ENCODE data around the gene MLLT10. TPM values are rescaled to one million over a fixed set of nuclear protein-coding genes. Genes with fewer than 3 reads are reported as not detected.

The MLLT10 gene
- total and polyA plus RNA-seq, 4 donors = 20.6 to 97.8 (median 35.7) TPM

- no peak overlapping the region for H3K27ac ChIP-seq (ENCODE audit: low read depth in 1 of 2, low read length in 1 of 2)
Measured at GRCh38 chr10:21492421-21492820, 41.6 kb upstream of the MLLT10 start.

GRCh38 chr10:21493784-21494183 lies 40.2 kb upstream of the MLLT10 start:
- no peak for DNase-seq
- no peak for TF ChIP-seq CTCF (IDR thresholded peaks at IDR 0.05; ENCODE audit: control extremely low read depth, extremely low read depth)
- Histone ChIP-seq H3K27me3 (ENCODE audit: control insufficient read depth in 3 of 3, insufficient read depth in 3 of 3, low read length in 2 of 3) (no peaks in the 10 kb centered on the region), H3K9me3 (ENCODE audit: control insufficient read depth in 4 of 4, insufficient read depth in 3 of 4, low read length in 3 of 4) (no peaks in the 10 kb centered on the region), H3K36me3 (ENCODE audit: control insufficient read depth in 4 of 4, insufficient read depth in 4 of 4, low read length in 4 of 4) (no peaks in the 10 kb centered on the region), H3K4me3 (no peak overlapping the region), H3K9ac (ENCODE audit: insufficient read depth in 1 of 2, low read length in 2 of 2) (peak overlapping the region in 1 of 2 donors; percentile 50), H3K27ac (ENCODE audit: low read depth in 1 of 2, low read length in 1 of 2) (peak overlapping the region; percentile 25 to 45), H3K4me1 (ENCODE audit: control insufficient read depth in 5 of 5, insufficient read depth in 5 of 5, low read length in 5 of 5) (peaks cover 0 to 12% (median 3%) of the 10 kb centered on the region in 5 donors)
- no peak for ATAC-seq (ENCODE audit: insufficient read depth, low FRiP score)
- 24 to 57% methylated on average over 9 of the region's 9 CpGs for WGBS, 2 donors

More at GRCh38 chr10:21492421-21492820, 41.6 kb upstream of the MLLT10 start:
- Histone ChIP-seq H3K4me3 (no peak overlapping the region), H3K27me3 (ENCODE audit: control insufficient read depth in 3 of 3, insufficient read depth in 3 of 3, low read length in 2 of 3) (no peaks in the 10 kb centered on the region), H3K9me3 (ENCODE audit: control insufficient read depth in 4 of 4, insufficient read depth in 3 of 4, low read length in 3 of 4) (no peaks in the 10 kb centered on the region), H3K36me3 (ENCODE audit: control insufficient read depth in 4 of 4, insufficient read depth in 4 of 4, low read length in 4 of 4) (no peaks in the 10 kb centered on the region), H3K4me1 (ENCODE audit: control insufficient read depth in 5 of 5, insufficient read depth in 5 of 5, low read length in 5 of 5) (peaks cover 0 to 13% (median 3%) of the 10 kb centered on the region in 5 donors), H3K9ac (ENCODE audit: insufficient read depth in 1 of 2, low read length in 2 of 2) (no peak overlapping the region)
- ATAC-seq (ENCODE audit: insufficient read depth, low FRiP score) (no peak), DNase-seq (no peak)
- 82 to 93% methylated on average over 3 of the region's 3 CpGs for WGBS, 2 donors
- TF ChIP-seq CTCF (IDR thresholded peaks at IDR 0.05; ENCODE audit: control extremely low read depth, extremely low read depth) = no peak

GRCh38 chr10:21494191-21495001 lies 39.6 kb upstream of the MLLT10 start:
- no peak for TF ChIP-seq CTCF (IDR thresholded peaks at IDR 0.05; ENCODE audit: control extremely low read depth, extremely low read depth)
- Histone ChIP-seq H3K27ac (ENCODE audit: low read depth in 1 of 2, low read length in 1 of 2) (peak overlapping the region; percentile 51 to 57), H3K9me3 (ENCODE audit: control insufficient read depth in 4 of 4, insufficient read depth in 3 of 4, low read length in 3 of 4) (no peaks in the 10 kb centered on the region), H3K27me3 (ENCODE audit: control insufficient read depth in 3 of 3, insufficient read depth in 3 of 3, low read length in 2 of 3) (no peaks in the 10 kb centered on the region), H3K4me3 (peak overlapping the region; percentile 56), H3K4me1 (ENCODE audit: control insufficient read depth in 5 of 5, insufficient read depth in 5 of 5, low read length in 5 of 5) (peaks cover 0 to 9% (median 3%) of the 10 kb centered on the region in 5 donors), H3K36me3 (ENCODE audit: control insufficient read depth in 4 of 4, insufficient read depth in 4 of 4, low read length in 4 of 4) (no peaks in the 10 kb centered on the region), H3K9ac (ENCODE audit: insufficient read depth in 1 of 2, low read length in 2 of 2) (peak overlapping the region; percentile 26 to 50)
- peak; percentile 68 to 83 (median 80) for DNase-seq
- peak; percentile 11 for ATAC-seq (ENCODE audit: insufficient read depth, low FRiP score)
- WGBS, 2 donors = 7 to 13% methylated on average over 63 to 66 of the region's 66 CpGs

Measured in lung (tissue), 12 donors.